Type B pancreatic cell (in vitro differentiated cells): ENCODE data around the gene SCARB1. TPM values are rescaled to one million over a fixed set of nuclear protein-coding genes. Genes with fewer than 3 reads are reported as not detected.
"Not testable (repeated sequence)": the region's sequence is repeated elsewhere in the genome, so short reads cannot be mapped to it uniquely, and the experiment has no call there.

Experiments used
- DNase-seq: peaks from one replicate; pipeline ENCODE4 v3.0.0; 2021; ENCODE audit warnings: mixed read lengths; ENCODE audit not compliant: unreplicated experiment; ENCODE audit errors: extremely low spot score
- H3K27ac Mint-ChIP-seq: 2 replicates; pipeline ENCODE4 v1.8.0; 2021; ENCODE audit warnings: mild to moderate bottlenecking, mixed read lengths
- H3K27me3 Mint-ChIP-seq: 2 replicates; pipeline ENCODE4 v1.8.0; 2021; ENCODE audit warnings: mixed read lengths
- H3K36me3 Mint-ChIP-seq: 2 replicates; pipeline ENCODE4 v1.8.0; 2021; ENCODE audit warnings: mixed read lengths
- H3K4me1 Mint-ChIP-seq: one replicate; pipeline ENCODE4 v1.8.0; 2021; ENCODE audit warnings: mixed read lengths; ENCODE audit not compliant: unreplicated experiment
- H3K4me3 Mint-ChIP-seq: 2 replicates; pipeline ENCODE4 v1.8.0; 2021; ENCODE audit warnings: mild to moderate bottlenecking, mixed read lengths
- H3K9me3 Mint-ChIP-seq: 2 replicates; pipeline ENCODE4 v1.8.0; 2021; ENCODE audit warnings: mixed read lengths
- total RNA-seq: library from RNA; stranded (reverse); gene quantifications from 2 replicates; pipeline ENCODE4 v1.2.1, GENCODE V29; 2021; ENCODE audit warnings: low replicate concordance
- TF ChIP-seq, protein P1 (sequence below): fragments of 200-600 bp; sonication (generic); conservative IDR thresholded peaks from 2 replicates; pipeline ENCODE4 v1.5.0; 2021; ENCODE audit warnings: antibody characterized with exemption, mild to moderate bottlenecking

The SCARB1 gene
- total RNA-seq, 1 donor from 2014 or later = 23.4 TPM

DNA sequence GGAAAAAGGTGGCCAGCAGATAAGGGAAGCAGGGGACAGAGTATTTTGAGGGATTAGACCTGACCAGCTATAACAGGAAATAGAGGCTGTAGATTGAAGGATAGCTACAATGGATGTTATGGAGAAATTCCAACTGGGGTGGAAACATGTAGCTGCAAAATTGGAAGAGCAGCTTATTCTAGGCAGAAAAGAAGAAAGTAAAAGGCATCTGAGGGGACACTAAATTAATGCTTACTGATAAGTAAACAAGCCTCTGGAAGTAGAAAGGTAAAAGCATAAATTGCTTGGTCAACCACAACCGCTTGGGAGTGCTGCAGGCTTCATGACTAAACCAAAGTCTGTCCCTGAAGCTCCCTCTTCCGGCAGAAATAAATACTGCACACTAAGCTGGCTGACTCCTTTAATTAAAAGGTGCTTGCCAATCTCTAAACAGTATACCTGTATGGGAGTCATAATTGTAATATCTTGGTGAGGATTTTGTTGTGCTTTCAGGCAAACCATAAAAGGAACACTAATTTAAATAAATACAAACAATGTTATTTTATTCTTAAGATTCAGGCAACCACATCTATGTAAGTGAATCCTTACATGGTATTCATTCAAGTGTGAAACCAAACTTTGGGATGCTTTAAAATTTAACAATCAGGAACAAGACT is 43.1 kb upstream of the SCARB1 start:
- Mint-ChIP-seq H3K9me3 (no peaks in the 10 kb centered on the region), H3K36me3 (peaks cover 19% of the 10 kb centered on the region), H3K4me3 (peak overlapping the region; percentile 14), H3K27ac (peak overlapping the region; percentile 52), H3K4me1 (peaks cover 38% of the 10 kb centered on the region), H3K27me3 (peaks cover 11% of the 10 kb centered on the region)
- DNase-seq = peak; percentile 81
- TF ChIP-seq, protein P1, sequence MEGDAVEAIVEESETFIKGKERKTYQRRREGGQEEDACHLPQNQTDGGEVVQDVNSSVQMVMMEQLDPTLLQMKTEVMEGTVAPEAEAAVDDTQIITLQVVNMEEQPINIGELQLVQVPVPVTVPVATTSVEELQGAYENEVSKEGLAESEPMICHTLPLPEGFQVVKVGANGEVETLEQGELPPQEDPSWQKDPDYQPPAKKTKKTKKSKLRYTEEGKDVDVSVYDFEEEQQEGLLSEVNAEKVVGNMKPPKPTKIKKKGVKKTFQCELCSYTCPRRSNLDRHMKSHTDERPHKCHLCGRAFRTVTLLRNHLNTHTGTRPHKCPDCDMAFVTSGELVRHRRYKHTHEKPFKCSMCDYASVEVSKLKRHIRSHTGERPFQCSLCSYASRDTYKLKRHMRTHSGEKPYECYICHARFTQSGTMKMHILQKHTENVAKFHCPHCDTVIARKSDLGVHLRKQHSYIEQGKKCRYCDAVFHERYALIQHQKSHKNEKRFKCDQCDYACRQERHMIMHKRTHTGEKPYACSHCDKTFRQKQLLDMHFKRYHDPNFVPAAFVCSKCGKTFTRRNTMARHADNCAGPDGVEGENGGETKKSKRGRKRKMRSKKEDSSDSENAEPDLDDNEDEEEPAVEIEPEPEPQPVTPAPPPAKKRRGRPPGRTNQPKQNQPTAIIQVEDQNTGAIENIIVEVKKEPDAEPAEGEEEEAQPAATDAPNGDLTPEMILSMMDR = peak; percentile 97

DNA sequence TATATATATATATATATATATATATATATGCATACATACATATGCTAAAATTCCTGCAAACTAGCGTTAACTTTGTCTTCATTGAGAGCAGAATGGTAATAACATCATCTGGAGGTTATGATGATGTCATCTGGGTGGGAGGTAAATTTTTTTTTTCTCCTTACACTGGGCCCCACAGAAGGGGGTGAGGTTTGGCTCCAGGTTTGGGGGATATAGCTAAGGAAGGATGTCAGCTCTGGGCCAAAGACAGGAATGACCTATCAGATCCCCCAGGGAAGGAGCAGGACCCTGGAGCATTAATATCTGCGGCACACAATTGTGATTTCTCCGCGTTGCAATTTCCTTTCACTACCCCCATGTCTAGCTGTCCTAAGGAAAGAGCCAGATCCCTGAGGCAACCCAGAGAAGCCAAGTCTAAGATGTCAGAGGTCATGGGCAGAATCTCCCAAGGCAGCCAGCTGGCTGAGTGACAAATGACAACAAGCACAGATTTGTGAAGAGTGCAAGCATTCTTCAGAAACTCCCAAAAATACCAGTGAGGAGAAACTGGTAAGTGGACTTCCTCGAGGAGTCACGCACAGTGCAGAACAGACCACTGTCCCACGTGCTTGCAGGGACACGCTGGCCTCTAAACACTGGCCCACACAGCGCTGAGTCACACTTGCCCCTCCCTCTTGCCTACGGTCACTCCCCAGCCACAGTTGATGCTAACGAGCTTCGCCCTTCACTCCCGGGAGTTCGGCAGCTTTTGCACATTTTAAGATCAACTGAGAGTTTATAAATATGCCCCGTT is 40.8 kb upstream of the SCARB1 start:
- TF ChIP-seq, protein P1 = no peak
- Mint-ChIP-seq H3K9me3 (no peaks in the 10 kb centered on the region), H3K4me3 (peak overlapping the region; percentile 46), H3K36me3 (no peaks in the 10 kb centered on the region), H3K27me3 (no peaks in the 10 kb centered on the region), H3K4me1 (peaks cover 21% of the 10 kb centered on the region), H3K27ac (peak overlapping the region; percentile 89)
- DNase-seq = no peak

DNA sequence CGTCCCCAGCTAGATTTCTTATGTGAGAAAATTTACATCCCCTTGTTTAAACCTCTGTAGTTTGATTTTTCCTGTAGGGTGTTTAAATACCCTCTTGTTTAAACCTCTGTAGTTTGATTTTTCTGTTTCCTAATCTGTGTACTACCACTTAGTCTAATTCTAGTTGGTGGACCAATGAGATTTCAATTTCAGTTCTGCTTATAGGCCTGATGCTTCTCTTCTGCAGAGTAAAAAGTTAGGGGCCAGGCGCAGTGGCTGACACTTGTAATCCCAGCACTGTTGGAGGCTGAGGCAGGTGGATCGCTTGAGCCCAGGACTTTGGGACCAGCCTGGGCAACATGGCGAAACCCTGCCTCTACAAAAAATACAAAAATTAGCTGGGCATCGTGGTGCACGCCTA is 39.3 kb upstream of the SCARB1 start:
- no peaks in the 10 kb centered on the region for H3K9me3 Mint-ChIP-seq
- no peak for DNase-seq
- H3K4me1 Mint-ChIP-seq = peaks cover 30% of the 10 kb centered on the region
- H3K27ac Mint-ChIP-seq = no peak overlapping the region
- H3K27me3 Mint-ChIP-seq = no peaks in the 10 kb centered on the region
- TF ChIP-seq, protein P1 = no peak
- no peak overlapping the region for H3K4me3 Mint-ChIP-seq
- H3K36me3 Mint-ChIP-seq = no peaks in the 10 kb centered on the region

GRCh38 chr12:124901003-124901402 is 37.3 kb upstream of the SCARB1 start:
- H3K9me3 Mint-ChIP-seq = peaks cover 4% of the 10 kb centered on the region
- no peak overlapping the region for H3K27ac Mint-ChIP-seq
- DNase-seq = no peak
- H3K27me3 Mint-ChIP-seq = no peaks in the 10 kb centered on the region
- peaks cover 23% of the 10 kb centered on the region for H3K4me1 Mint-ChIP-seq
- H3K4me3 Mint-ChIP-seq = no peak overlapping the region
- TF ChIP-seq, protein P1 = no peak
- H3K36me3 Mint-ChIP-seq = no peaks in the 10 kb centered on the region

GRCh38 chr12:124900345-124900795 is 36.7 kb upstream of the SCARB1 start:
- not testable (repeated sequence) for H3K27ac Mint-ChIP-seq, DNase-seq
- H3K4me1 Mint-ChIP-seq = peaks cover 21% of the 10 kb centered on the region

DNA sequence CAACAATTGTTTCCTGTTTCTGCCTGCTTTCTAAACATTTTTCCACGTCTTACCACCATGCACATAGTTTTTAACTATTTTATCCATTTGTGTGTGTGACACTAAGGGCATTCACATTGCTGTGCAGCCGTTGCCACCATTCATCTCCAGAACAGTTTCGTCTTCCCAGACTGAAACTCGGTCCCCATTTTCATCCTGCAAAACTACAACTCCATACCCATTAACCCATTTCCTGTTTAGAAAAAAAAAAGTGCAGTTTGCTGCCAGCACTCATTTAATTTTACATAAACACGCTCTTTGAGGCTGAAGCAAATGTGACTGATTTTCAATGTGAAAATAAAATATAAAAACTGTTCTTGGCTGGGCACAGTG is 35.2 kb upstream of the SCARB1 start:
- no peak for DNase-seq
- H3K4me1 Mint-ChIP-seq = peaks cover 12% of the 10 kb centered on the region
- no peak overlapping the region for H3K4me3 Mint-ChIP-seq
- H3K9me3 Mint-ChIP-seq = peaks cover 4% of the 10 kb centered on the region
- no peak overlapping the region for H3K27ac Mint-ChIP-seq
- TF ChIP-seq, protein P1 = no peak
- peaks cover 4% of the 10 kb centered on the region for H3K36me3 Mint-ChIP-seq
- H3K27me3 Mint-ChIP-seq = no peaks in the 10 kb centered on the region

More at GRCh38 chr12:124900345-124900795, 36.7 kb upstream of the SCARB1 start:
- not testable (repeated sequence) for H3K9me3 Mint-ChIP-seq, H3K4me3 Mint-ChIP-seq, H3K27me3 Mint-ChIP-seq, H3K36me3 Mint-ChIP-seq
